ENCODE data around the gene SYN1. TPM values are rescaled to one million over a fixed set of nuclear protein-coding genes. Genes with fewer than 3 reads are reported as not detected.

SYN1 gene
- total RNA-seq, 4 donors from 2014 or later: 0.27 TPM; not detected in 2

GRCh38 chrX:47596256-47596655 is 23.4 kb downstream of the SYN1 start:
- Histone ChIP-seq H3K9me3 (no peaks in the 10 kb centered on the region), H3K27me3 (no peaks in the 10 kb centered on the region), H3K4me3 (no peak overlapping the region), H3K27ac (no peak overlapping the region), H3K36me3 (no peaks in the 10 kb centered on the region), H3K4me1 (no peaks in the 10 kb centered on the region)
- TF ChIP-seq POLR2A (IDR thresholded peaks at IDR 0.05): no peak
- TF ChIP-seq POLR2AphosphoS5 (IDR thresholded peaks at IDR 0.05): no peak
- TF ChIP-seq EP300 (IDR thresholded peaks at IDR 0.05): no peak
- no peak for TF ChIP-seq CTCF (IDR thresholded peaks at IDR 0.05)
- WGBS, 2 donors (ENCODE audit: low coverage in 1 of 2): 63 to 65% methylated on average over 2 of the region's 2 CpGs
- ATAC-seq: no peak

- ATAC-seq: no peak
- WGBS, 2 donors (ENCODE audit: low coverage in 1 of 2): 69% methylated on average over 1 of the region's 1 CpG; no CpG with 5 or more reads in 1 of the 2 donors
- Histone ChIP-seq H3K4me3 (no peak overlapping the region), H3K36me3 (no peaks in the 10 kb centered on the region), H3K27me3 (no peaks in the 10 kb centered on the region), H3K27ac (no peak overlapping the region), H3K9me3 (no peaks in the 10 kb centered on the region), H3K4me1 (no peaks in the 10 kb centered on the region)
- TF ChIP-seq EP300 (IDR thresholded peaks at IDR 0.05) (no peak), POLR2A (IDR thresholded peaks at IDR 0.05) (no peak), CTCF (IDR thresholded peaks at IDR 0.05) (no peak), POLR2AphosphoS5 (IDR thresholded peaks at IDR 0.05) (no peak)
Observed at GRCh38 chrX:47595716-47596251, 23.9 kb downstream of the SYN1 start.

- no peak overlapping the region for H3K4me3 ChIP-seq
- H3K4me1 ChIP-seq: no peaks in the 10 kb centered on the region
- no peaks in the 10 kb centered on the region for H3K27me3 ChIP-seq
- H3K36me3 ChIP-seq: no peaks in the 10 kb centered on the region
- H3K27ac ChIP-seq: no peak overlapping the region
- 55 to 78% methylated on average over 4 of the region's 4 CpGs for WGBS, 2 donors (ENCODE audit: low coverage in 1 of 2)
- no peaks in the 10 kb centered on the region for H3K9me3 ChIP-seq
- TF ChIP-seq EP300 (IDR thresholded peaks at IDR 0.05) (no peak), POLR2AphosphoS5 (IDR thresholded peaks at IDR 0.05) (no peak), POLR2A (IDR thresholded peaks at IDR 0.05) (no peak), CTCF (IDR thresholded peaks at IDR 0.05) (no peak)
- no peak for ATAC-seq
Observed at GRCh38 chrX:47593522-47593921, 26.1 kb downstream of the SYN1 start.

GRCh38 chrX:47590984-47591383 is 28.7 kb downstream of the SYN1 start:
- Histone ChIP-seq H3K9me3 (no peaks in the 10 kb centered on the region), H3K4me3 (no peak overlapping the region), H3K27me3 (no peaks in the 10 kb centered on the region), H3K27ac (no peak overlapping the region), H3K36me3 (peaks cover 0 to 7% of the 10 kb centered on the region in 2 donors), H3K4me1 (no peaks in the 10 kb centered on the region)
- 80% methylated on average over 2 of the region's 5 CpGs; no CpG with 5 or more reads in 1 of the 2 donors for WGBS, 2 donors (ENCODE audit: low coverage in 1 of 2)
- no peak for ATAC-seq
- no peak for TF ChIP-seq POLR2A (IDR thresholded peaks at IDR 0.05)
- no peak for TF ChIP-seq EP300 (IDR thresholded peaks at IDR 0.05)
- no peak for TF ChIP-seq CTCF (IDR thresholded peaks at IDR 0.05)
- TF ChIP-seq POLR2AphosphoS5 (IDR thresholded peaks at IDR 0.05): no peak
